ENCODE results near the gene OR10A5.
"Not testable (repeated sequence)": the region's sequence is repeated elsewhere in the genome, so short reads cannot be mapped to it uniquely, and the experiment has no call there.

Gene OR10A5, protein sequence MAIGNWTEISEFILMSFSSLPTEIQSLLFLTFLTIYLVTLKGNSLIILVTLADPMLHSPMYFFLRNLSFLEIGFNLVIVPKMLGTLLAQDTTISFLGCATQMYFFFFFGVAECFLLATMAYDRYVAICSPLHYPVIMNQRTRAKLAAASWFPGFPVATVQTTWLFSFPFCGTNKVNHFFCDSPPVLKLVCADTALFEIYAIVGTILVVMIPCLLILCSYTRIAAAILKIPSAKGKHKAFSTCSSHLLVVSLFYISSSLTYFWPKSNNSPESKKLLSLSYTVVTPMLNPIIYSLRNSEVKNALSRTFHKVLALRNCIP

GRCh38 chr11:6845383-6845782 lies at the start of gene OR10A5:
OR10A5 (plus strand) TSS chr11:6845683; CDS start chr11:6845683, 0 bp downstream.
- no peak for DNase-seq (ENCODE audit: low read depth)

DNA sequence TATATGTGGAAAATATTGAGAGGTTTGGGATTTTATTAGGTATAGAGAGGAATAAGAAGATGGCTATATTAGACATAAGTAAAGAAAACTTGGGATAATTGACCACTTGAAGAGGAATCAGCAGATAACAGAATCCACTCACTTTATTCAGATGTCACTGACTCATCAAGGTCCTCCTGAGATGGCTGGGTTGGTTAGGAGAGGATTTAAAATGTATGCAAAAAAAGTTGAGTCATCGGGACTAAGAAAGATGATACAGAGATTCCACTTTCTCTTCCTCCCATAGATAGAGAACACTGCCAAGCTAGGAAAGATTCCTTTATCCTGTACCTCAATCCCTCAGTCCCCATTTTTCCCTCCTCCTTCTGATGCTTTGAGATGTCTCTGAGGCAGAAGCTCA lies 46.1 kb upstream of the OR10A5 start, which contains the start of gene OR6A2:
TSS of gene OR6A2 (minus strand) at position 288 of the 400 bp plus-strand sequence. CDS start 3,981 bp downstream, outside the sequence.
- no peak for DNase-seq (ENCODE audit: low read depth)

DNA sequence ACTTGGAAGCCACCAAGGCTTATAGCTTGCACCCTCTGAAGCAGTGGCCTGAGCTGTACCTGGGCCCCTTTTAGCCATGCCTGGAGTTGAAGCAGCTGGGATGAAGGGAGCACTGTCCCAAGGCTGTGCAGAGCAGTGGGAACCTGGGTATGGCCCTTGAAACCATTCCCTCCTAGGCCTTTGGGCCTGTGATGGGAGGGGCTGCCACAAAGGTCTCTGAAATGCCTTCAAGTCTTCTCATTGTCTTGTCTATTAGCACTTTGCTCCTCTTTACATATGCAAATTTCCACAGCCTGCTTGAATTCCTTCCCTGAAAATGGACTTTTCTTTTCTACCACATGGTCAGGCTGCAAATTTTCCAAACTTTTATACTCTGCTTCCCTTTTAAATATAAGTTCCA lies 44.4 kb upstream of the OR10A5 start:
- not testable (repeated sequence) for DNase-seq (ENCODE audit: low read depth)

DNA sequence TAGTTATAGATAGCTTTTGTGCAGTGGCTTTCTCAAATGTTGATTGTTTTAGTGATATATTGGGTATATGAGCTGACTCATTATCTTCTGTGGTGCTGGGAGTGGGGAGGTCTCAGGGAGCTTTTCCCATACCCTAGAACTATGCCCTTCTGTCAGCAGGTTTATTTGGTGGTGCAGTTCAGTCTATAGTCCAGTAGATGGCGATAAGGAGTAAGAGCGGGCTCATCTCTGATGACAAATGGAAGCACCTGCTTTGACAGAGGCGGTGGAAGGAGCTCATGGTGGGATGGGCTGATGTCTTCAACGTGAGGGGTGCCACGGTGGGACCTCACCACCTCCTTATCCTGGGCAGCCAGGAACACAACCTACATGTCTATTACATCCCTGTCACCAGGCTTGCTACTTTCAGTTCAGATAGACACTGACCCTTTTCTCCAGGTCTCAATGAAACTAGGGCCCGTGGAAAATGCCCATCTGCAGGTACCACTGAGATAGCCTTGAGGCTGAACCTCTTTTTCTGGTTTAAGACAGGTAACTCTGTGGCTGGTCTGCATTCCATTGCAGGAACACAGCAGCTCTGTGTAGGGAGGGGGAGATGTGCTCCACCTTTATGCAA lies 33.0 kb upstream of the OR10A5 start:
- DNase-seq (ENCODE audit: low read depth): no peak

GRCh38 chr11:6813656-6814055 lies 31.8 kb upstream of the OR10A5 start:
- DNase-seq (ENCODE audit: low read depth): no peak

DNA sequence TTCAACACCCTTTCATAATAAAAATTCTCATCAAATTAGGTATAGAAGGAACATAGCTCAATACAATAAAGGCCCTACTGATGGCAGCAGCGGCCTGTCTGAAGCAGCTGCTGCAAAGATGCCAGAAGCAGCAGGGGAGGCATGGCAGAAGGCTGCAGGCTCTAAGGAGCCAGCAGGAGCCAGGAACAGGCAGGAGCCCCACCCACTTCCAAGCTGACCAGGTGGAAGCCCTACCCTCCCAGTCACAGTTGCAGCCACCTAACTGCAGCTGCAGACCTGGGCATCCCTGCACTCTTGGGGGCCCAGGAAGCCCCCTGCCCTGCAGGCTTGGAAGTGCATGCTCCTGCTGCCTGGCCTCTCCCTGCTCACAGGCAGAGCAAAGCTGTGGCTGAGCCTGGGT lies 27.8 kb upstream of the OR10A5 start:
- no peak for DNase-seq (ENCODE audit: low read depth)

- DNase-seq (ENCODE audit: low read depth): no peak
These were observed 26.5 kb upstream of the OR10A5 start for GRCh38 chr11:6818967-6819366.

- no peak for DNase-seq (ENCODE audit: low read depth)
These were observed 21.2 kb upstream of the OR10A5 start for GRCh38 chr11:6824136-6824823.

DNA sequence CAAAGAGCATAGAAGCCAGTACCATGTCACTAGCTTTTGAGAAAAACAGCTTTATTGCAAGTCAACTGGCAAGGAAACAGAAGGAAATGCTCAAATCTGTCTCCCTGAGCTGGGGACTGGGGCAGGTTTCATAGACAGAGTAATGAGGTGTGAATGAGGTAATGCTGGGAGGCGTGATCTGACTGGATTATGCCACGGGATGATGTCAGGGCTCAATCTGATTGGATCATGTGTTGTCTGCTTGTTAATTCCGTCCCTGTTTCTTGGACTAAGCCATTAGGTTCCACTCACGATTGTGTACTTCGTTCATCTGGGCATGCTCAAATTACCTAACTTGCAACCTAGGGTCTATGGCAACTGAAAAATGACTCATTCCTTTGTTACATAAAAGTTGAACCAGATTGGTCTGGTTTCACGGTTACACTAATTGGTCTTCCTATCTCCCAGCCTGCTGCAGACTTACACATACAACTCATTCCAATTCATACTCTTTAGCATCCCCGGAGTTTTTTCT lies 20.2 kb upstream of the OR10A5 start:
- DNase-seq (ENCODE audit: low read depth): no peak

DNA sequence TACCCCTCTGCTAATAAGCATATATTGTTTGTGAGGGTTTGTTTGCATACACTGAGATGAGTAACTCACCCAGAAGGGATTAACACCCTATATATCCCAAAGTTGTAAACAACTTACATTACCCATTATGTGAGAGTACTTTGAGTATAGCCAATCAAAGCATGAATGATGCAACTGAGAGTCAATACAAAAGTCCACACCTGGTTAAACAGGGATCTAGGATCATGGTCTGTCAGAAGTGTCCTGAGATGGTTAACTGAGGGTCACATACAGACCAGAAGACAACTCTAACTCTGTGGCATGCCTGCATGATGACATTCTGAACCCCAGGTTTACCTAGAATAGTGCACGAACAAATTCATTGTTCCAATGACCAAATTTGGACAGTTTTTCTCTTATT lies 17.4 kb upstream of the OR10A5 start:
- DNase-seq (ENCODE audit: low read depth): no peak

DNA sequence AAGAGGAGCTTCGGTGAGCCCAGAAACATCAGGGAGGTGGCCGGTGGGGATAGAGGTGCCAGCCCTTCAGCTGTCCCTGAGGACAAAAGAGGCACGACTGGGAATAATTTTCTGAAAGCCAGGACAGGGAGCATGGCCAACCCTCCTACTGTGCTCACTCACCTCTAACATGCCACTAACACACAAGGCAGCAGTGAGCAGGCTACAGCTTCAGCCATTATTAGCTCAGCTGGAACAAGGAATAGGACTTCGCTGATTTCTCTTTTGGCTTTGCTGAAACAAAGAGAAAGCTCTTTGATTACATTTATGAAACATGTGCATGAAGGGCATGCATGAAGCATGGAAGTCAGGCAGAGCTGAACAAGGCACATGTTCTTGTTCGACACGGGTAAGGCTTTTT lies 12.1 kb upstream of the OR10A5 start:
- DNase-seq (ENCODE audit: low read depth): no peak

DNA sequence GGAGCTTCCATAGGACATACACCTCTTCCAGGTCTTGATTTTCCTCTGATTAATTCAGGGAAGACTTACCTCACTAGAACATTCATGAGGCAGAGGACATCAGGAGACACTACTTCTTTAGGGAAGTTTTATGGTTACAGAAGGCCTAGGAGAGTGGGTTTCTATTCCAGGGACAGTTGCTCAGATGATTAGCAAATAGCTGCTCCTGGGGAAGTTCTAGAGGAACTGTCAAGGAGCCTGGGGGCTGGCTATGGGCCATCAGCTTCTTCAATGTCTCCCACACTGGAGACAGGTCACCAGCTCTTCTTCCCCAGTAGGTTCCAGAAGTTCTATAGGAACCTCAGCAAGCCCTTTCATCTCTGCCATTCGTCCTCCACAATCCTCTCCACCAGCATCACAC lies 11.5 kb upstream of the OR10A5 start:
- DNase-seq (ENCODE audit: low read depth): no peak

DNA sequence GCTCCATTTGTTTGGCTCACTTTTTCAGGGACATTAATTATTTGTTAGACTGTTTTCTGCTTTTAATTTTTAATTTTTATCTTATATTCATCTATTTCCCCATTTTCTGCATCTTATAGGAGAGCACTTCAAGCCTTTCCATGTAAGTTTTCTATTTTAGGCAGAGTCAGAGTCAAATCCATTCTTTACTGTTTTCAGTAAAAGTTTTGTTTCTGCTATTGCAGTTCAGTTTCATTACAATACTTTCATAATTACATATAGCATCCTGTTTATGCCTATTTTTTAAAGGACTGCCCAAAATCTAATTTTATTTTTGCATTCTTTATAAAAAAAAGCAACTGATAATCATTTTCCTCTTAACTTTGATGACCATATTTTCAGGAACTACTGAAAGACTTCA lies 3.8 kb upstream of the OR10A5 start:
- DNase-seq (ENCODE audit: low read depth): no peak

DNA sequence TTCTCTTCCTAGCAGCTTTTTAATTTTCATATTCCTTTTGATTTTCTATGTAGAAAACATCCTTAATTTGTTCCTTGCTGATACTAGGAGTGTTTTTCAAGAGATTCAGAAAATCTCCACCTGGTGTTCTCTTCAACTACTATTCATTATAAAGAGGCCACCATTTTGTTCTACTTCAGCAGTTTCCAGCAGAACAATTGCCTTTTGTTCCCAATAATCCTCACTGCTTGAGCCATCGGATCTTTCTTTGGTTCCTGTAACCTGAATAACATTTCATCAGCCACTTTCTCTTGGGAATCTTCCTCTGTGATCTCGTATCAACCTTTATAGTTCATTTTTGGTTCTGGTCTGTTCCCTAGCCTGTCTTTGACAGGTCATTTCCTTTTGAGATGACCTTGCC lies 1.8 kb upstream of the OR10A5 start:
- no peak for DNase-seq (ENCODE audit: low read depth)

DNA sequence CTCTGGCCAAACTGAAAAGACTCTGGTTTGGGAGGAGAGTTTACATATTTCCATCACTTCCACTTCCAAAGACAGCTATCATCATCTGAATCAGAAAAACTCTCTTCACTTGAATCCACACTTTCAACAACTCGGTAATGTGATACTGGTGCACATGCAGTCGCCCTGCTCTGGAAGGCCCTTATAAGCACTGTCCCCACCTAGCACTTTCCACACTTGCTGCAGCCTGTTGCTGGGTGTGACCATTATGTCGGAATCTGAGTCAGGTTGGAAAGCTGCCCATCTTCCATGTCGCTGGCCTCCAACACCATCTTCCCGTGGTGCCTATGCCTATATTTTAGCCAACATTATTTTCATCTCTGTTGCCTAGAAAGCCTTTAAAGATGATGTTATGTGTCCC lies 1.1 kb upstream of the OR10A5 start:
- DNase-seq (ENCODE audit: low read depth): no peak

DNA sequence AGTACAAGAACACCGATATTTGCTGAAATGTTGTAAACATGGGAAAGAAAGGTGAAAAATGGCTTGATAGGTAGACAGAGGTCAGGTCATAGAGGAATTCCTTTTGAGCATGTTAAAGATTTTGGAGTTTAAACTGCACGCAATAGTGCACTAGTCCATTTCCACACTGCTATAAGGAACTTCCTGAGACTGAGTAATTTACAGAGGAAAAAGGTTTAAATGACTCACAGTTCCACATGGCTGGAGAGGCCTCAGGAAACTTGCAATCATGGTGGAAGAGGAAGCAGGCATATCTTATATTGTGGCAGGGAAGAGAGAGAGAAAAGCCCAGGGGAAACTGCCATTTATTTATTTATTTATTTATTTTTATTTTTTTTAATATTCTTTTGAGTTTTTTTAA lies 5.0 kb downstream of the OR10A5 start:
- DNase-seq (ENCODE audit: low read depth): no peak

- not testable (repeated sequence) for DNase-seq (ENCODE audit: low read depth)
These were observed 9.3 kb downstream of the OR10A5 start for GRCh38 chr11:6854801-6855200.

- DNase-seq (ENCODE audit: low read depth): no peak
These were observed 10.6 kb downstream of the OR10A5 start for GRCh38 chr11:6855971-6856541.

- no peak for DNase-seq (ENCODE audit: low read depth)
These were observed 11.4 kb downstream of the OR10A5 start for GRCh38 chr11:6856871-6857270.

- DNase-seq (ENCODE audit: low read depth): no peak
These were observed 17.5 kb downstream of the OR10A5 start, which contains the start of gene OR10A2 for GRCh38 chr11:6862961-6863360. OR10A2 (plus strand) TSS chr11:6863057; CDS start chr11:6869755, 6,698 bp downstream.

- DNase-seq (ENCODE audit: low read depth): no peak
These were observed 19.0 kb downstream of the OR10A5 start for GRCh38 chr11:6864438-6864837.

DNA sequence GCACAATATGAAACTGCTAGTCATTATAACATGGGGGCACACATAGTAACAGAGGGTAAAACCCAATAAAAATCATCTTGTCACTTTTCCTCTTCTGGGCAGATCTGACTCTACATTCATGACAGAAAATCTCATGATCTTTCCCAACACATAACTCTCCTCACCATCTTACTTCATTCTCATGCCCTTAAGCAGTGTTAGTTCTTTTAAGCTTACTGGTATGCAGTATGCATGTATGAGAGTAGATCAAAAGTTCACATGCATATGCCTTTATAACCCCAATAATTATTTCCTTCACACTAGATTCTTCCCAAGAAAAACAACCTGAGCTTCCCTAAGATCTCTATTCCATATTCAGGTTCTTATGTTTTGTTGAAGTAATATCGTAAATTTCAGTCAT lies 25.8 kb downstream of the OR10A5 start:
- DNase-seq (ENCODE audit: low read depth): no peak

GRCh38 chr11:6875761-6876160 lies 30.3 kb downstream of the OR10A5 start:
- no peak for DNase-seq (ENCODE audit: low read depth)
